ENCODE measurements around the gene HSPBP1.

The HSPBP1 gene

GRCh38 chr19:55250262-55251036, 29.5 kb downstream of the HSPBP1 start:
- H3K4me3 ChIP-seq (ENCODE audit: low read depth, low read length), result no peak overlapping the region
- DNase-seq (ENCODE audit: low read depth), result no peak
- TF ChIP-seq CTCF (IDR thresholded peaks at IDR 0.05; ENCODE audit: control insufficient read depth, extremely low read depth, insufficient read depth), result no peak

- H3K4me3 ChIP-seq (ENCODE audit: low read depth, low read length), result no peak overlapping the region
- DNase-seq (ENCODE audit: low read depth), result no peak
- TF ChIP-seq CTCF (IDR thresholded peaks at IDR 0.05; ENCODE audit: control insufficient read depth, extremely low read depth, insufficient read depth), result no peak
Measured at GRCh38 chr19:55249841-55250240, 30.1 kb downstream of the HSPBP1 start.

DNA sequence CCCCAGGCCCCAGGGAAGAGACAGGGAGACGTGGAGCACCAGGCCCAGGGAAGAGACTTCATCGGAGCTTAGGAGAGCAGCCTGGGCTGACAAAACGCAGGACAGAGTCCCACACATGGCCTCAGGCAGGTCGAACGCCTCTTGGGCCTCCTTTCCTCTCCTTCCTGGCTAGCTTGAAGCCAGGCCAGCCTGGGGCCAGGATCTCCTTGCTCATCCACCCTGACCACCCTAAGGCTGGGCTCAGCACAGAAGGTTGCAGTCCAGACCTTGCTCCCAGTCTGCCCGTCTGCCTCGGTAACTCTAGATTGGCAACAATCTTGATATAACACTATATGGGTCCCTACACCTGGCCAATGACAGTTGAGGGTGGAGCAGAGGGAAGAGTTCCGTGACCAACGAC, 31.2 kb downstream of the HSPBP1 start:
- no peak overlapping the region for H3K4me3 ChIP-seq (ENCODE audit: low read depth, low read length)
- DNase-seq (ENCODE audit: low read depth), result no peak
- TF ChIP-seq CTCF (IDR thresholded peaks at IDR 0.05; ENCODE audit: control insufficient read depth, extremely low read depth, insufficient read depth), result no peak

- DNase-seq (ENCODE audit: low read depth), result no peak
- no peak for TF ChIP-seq CTCF (IDR thresholded peaks at IDR 0.05; ENCODE audit: control insufficient read depth, extremely low read depth, insufficient read depth)
Measured at GRCh38 chr19:55248166-55248675, 31.7 kb downstream of the HSPBP1 start.

GRCh38 chr19:55247621-55248099, 32.2 kb downstream of the HSPBP1 start:
- TF ChIP-seq CTCF (IDR thresholded peaks at IDR 0.05; ENCODE audit: control insufficient read depth, extremely low read depth, insufficient read depth), result no peak
- no peak overlapping the region for H3K4me3 ChIP-seq (ENCODE audit: low read depth, low read length)
- DNase-seq (ENCODE audit: low read depth), result no peak

More at GRCh38 chr19:55248166-55248675, 31.7 kb downstream of the HSPBP1 start:
- H3K4me3 ChIP-seq (ENCODE audit: low read depth, low read length), result no peak overlapping the region

DNA sequence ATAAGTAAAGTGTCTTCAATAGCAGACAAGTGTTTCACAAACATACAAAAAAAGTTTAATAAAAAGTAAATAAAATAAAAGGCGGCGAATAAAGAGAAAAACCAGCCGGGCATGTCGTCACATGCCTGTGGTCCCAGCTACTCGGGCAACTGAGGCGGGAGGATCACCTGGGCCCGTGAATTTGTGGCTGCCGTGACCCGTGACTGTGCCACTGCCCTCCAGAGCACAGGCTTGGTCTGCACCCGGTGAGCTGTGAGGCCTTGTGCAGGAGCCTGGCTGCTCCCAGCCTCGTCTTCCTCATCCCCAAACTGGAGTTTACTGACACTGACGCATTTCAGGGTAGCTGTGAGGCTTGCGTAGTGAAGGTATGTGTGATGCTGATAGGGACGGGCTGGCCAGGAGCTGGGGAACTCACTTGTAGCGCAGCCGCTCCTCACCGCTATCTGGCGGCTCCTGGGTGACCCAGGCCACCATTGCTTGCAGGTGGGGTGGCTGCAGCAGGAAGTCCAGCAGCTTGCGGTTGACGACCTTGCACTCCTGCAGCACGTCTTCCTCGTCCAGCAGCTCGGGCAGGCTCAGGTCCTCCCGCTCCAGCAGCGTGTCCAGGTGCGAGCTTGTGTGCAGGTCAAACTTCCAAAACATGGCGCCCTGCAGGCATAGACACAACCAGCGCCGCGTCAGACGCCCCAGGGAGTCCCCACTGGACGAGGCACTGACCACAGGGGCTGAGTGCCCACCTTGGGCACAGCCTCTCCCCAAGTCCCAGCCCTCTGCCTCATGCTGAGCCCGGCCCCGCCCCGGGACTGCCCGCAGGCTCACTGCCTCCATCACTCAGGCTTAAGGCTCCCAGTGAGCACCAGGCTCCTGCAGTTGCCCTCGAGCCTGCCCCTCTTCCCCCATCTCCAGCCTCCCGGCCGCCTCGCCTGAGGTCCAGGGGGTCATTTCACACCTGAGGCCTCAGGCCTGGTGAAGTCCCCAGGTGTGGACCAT, 33.2 kb downstream of the HSPBP1 start:
- no peak for TF ChIP-seq CTCF (IDR thresholded peaks at IDR 0.05; ENCODE audit: control insufficient read depth, extremely low read depth, insufficient read depth)
- no peak for DNase-seq (ENCODE audit: low read depth)
- H3K4me3 ChIP-seq (ENCODE audit: low read depth, low read length), result no peak overlapping the region

Data from LNCaP clone FGC (cell line).